ENCODE results near the gene ATP2C1.

DNA sequence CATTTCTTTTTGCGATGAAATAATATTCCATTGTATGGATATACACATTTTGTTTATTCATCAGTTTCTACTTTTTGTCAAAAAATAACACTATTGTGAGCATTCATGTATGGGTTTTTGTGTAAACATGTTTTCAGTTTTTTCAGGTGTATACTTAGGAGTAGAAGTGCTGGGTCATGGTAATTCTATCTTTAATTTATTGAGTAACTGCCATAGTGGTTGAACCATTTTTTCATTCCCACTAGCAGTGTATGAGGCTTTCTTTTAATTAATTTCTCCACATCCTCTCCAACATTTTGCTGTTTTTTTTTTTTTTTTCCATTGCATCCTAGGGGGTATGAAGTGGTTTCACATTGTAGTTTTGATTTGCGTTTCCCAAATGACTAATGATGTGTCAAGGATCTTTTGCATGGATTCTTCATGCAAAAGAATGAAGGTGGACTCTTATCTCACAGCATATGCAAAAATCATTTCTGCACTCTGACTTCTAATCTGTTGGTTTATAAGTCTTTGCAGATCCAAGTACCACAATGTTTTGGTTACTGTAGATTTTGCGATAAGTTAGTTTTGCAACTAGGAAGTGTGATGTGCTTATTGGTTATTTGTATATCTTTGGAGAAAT is 12.6 kb downstream of the ATP2C1 start:
- TF ChIP-seq ARNT (IDR thresholded peaks at IDR 0.05), result no peak
- no peak for TF ChIP-seq FOXM1 (IDR thresholded peaks at IDR 0.05; ENCODE audit: low read depth)
- TF ChIP-seq FOXM1 (CRISPR knock-in tag; IDR thresholded peaks at IDR 0.05; ENCODE audit: low read depth), result no peak
- TF ChIP-seq MED1 (CRISPR knock-in tag; IDR thresholded peaks at IDR 0.05; ENCODE audit: borderline replicate concordance), result no peak
- no peak for TF ChIP-seq ZNF140 (CRISPR knock-in tag; IDR thresholded peaks at IDR 0.05)
- TF ChIP-seq FOXJ2 (tag; IDR thresholded peaks at IDR 0.05), result no peak
- no peak for TF ChIP-seq EZH2 (IDR thresholded peaks at IDR 0.05; ENCODE audit: borderline replicate concordance, low read depth, low read length)
- no peak for TF ChIP-seq ZFP36 (IDR thresholded peaks at IDR 0.05; ENCODE audit: low read depth, low read length, partially characterized antibody)
- TF ChIP-seq, protein P1, sequence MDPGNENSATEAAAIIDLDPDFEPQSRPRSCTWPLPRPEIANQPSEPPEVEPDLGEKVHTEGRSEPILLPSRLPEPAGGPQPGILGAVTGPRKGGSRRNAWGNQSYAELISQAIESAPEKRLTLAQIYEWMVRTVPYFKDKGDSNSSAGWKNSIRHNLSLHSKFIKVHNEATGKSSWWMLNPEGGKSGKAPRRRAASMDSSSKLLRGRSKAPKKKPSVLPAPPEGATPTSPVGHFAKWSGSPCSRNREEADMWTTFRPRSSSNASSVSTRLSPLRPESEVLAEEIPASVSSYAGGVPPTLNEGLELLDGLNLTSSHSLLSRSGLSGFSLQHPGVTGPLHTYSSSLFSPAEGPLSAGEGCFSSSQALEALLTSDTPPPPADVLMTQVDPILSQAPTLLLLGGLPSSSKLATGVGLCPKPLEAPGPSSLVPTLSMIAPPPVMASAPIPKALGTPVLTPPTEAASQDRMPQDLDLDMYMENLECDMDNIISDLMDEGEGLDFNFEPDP (CRISPR knock-in tag; IDR thresholded peaks at IDR 0.05), result no peak
